Stimulated activated CD8-positive, alpha-beta memory T cell treated with anti-CD3 and anti-CD28 coated beads, Interleukin-7, amount 100 ng/mL, for 4 hours (primary cell): ENCODE measurements around the gene COA1.
"Not testable (repeated sequence)": the region's sequence is repeated elsewhere in the genome, so short reads cannot be mapped to it uniquely, and the experiment has no call there.

Source experiments
- DNase-seq, 2 donors: peaks; one replicate each; pipeline ENCODE4 v3.0.0-alpha.2; 2020; ENCODE audit warnings: low read depth in 2 of 2

Gene COA1

GRCh38 chr7:43729214-43729923 is at the start of gene COA1:
Gene COA1, minus strand, starts transcription at chr7:43729523. Its CDS starts 80,909 bp downstream, at chr7:43648614.
- peak; percentile 72 to 77 for DNase-seq

GRCh38 chr7:43778293-43779044 is 49.1 kb upstream of the COA1 start:
- not testable (repeated sequence) for DNase-seq

GRCh38 chr7:43775255-43775654 is 45.9 kb upstream of the COA1 start:
- DNase-seq = not testable (repeated sequence)

- not testable (repeated sequence) for DNase-seq
These were observed 43.9 kb upstream of the COA1 start for GRCh38 chr7:43773268-43773667.

GRCh38 chr7:43771573-43771972 is 42.2 kb upstream of the COA1 start:
- DNase-seq = no peak

- DNase-seq = no peak
These were observed 41.8 kb upstream of the COA1 start for GRCh38 chr7:43771128-43771527.

- DNase-seq = no peak
These were observed 40.6 kb upstream of the COA1 start for GRCh38 chr7:43769791-43770465.

GRCh38 chr7:43769281-43769680 is 40.0 kb upstream of the COA1 start:
- DNase-seq = no peak

GRCh38 chr7:43768887-43769272 is 39.6 kb upstream of the COA1 start:
- DNase-seq = no peak

GRCh38 chr7:43768201-43768886 is 39.0 kb upstream of the COA1 start:
- DNase-seq = no peak

GRCh38 chr7:43767311-43767710 is 38.0 kb upstream of the COA1 start:
- no peak for DNase-seq

- DNase-seq = no peak
These were observed 37.2 kb upstream of the COA1 start for GRCh38 chr7:43766564-43766963.

- no peak for DNase-seq
These were observed 35.6 kb upstream of the COA1 start for GRCh38 chr7:43764807-43765491.

GRCh38 chr7:43764039-43764761 is 34.9 kb upstream of the COA1 start:
- peak; percentile 11 to 24 for DNase-seq

GRCh38 chr7:43763183-43763582 is 33.9 kb upstream of the COA1 start:
- DNase-seq = no peak

GRCh38 chr7:43761938-43762692 is 32.8 kb upstream of the COA1 start:
- DNase-seq = no peak

- no peak for DNase-seq
These were observed 32.1 kb upstream of the COA1 start for GRCh38 chr7:43761382-43761781.

- DNase-seq = no peak
These were observed 31.5 kb upstream of the COA1 start for GRCh38 chr7:43760861-43761260.

- peak; percentile 21 to 38 for DNase-seq
These were observed 29.7 kb upstream of the COA1 start for GRCh38 chr7:43758822-43759683.
